H1 (cell line): ENCODE measurements around the gene ACKR1.

ENCODE experiments used
- CEBPB ChIP-seq: IDR thresholded peaks from 2 replicates; pipeline ENCODE4 v1.6.1; 2012; ENCODE audit warnings: low read depth, low read length
- CTCF ChIP-seq, 3 experiments: IDR thresholded peaks; 1 replicate in 2 of 3; 2 replicates in 1 of 3; pipeline versions ENCODE4 v1.5.1 to v1.6.1; 2011; ENCODE audit warnings: low read length in 3 of 3, mild to moderate bottlenecking in 3 of 3, inconsistent platforms in 2 of 3, low read depth in 1 of 3, moderate library complexity in 1 of 3; ENCODE audit not compliant: insufficient read depth in 1 of 3; ENCODE audit errors: control extremely low read depth in 1 of 3
- EZH2 ChIP-seq: fragments of 200-600 bp; sonication (generic); IDR thresholded peaks from 2 replicates; pipeline ENCODE4 v1.7.1; 2012; ENCODE audit warnings: low read depth, mild to moderate bottlenecking, moderate library complexity, low read length, inconsistent platforms; ENCODE audit not compliant: severe bottlenecking
- KDM4A ChIP-seq: IDR thresholded peaks from one replicate; pipeline ENCODE4 v1.7.1; 2012; ENCODE audit warnings: low read depth, mild to moderate bottlenecking, moderate library complexity, low read length, inconsistent platforms; ENCODE audit not compliant: severe bottlenecking
- POLR2A ChIP-seq, 2 experiments: IDR thresholded peaks; 1 replicate in 1 of 2; 2 replicates in 1 of 2; pipeline ENCODE4 v1.6.1; 2011; ENCODE audit warnings: low read depth in 2 of 2, low read length in 2 of 2, mild to moderate bottlenecking in 2 of 2; ENCODE audit errors: control extremely low read depth in 1 of 2
- SIN3A ChIP-seq, 2 experiments: IDR thresholded peaks in 1 of 2; conservative IDR thresholded peaks in 1 of 2; 2 replicates each; pipeline ENCODE4 v1.6.1; 2011 to 2012; ENCODE audit warnings: low read length in 2 of 2, improper control_type of control experiment in 1 of 2, low read depth in 1 of 2, mild to moderate bottlenecking in 1 of 2
- TBP ChIP-seq: IDR thresholded peaks from 2 replicates; pipeline ENCODE4 v1.6.1; 2011; ENCODE audit warnings: low read depth, low read length, improper control_type of control experiment
- ZNF274 ChIP-seq: IDR thresholded peaks from 2 replicates; pipeline ENCODE4 v1.7.0; 2012; ENCODE audit warnings: low read length, borderline replicate concordance; ENCODE audit errors: extremely low read depth

GRCh38 chr1:159214149-159214760 lies 9.6 kb downstream of the ACKR1 start:
- TF ChIP-seq CEBPB (no peak), ZNF274 (no peak), CTCF (IDR thresholded peaks at IDR 0.05; ENCODE audit: control extremely low read depth in 1 of 3, insufficient read depth in 1 of 3, low read depth in 1 of 3, low read length in 3 of 3) (peak; percentile 77 to 89 (median 88)), POLR2A (IDR thresholded peaks at IDR 0.05; ENCODE audit: control extremely low read depth in 1 of 2, low read depth in 2 of 2, low read length in 2 of 2) (no peak), KDM4A (no peak), SIN3A (conservative IDR thresholded peaks at IDR 0.05 in 1 of 2, IDR thresholded peaks at IDR 0.05 in 1 of 2; ENCODE audit: low read depth in 1 of 2, low read length in 2 of 2) (no peak), EZH2 (no peak), TBP (no peak)
